Measurements from ENCODE around the gene ITGA11.

ITGA11 gene

DNA sequence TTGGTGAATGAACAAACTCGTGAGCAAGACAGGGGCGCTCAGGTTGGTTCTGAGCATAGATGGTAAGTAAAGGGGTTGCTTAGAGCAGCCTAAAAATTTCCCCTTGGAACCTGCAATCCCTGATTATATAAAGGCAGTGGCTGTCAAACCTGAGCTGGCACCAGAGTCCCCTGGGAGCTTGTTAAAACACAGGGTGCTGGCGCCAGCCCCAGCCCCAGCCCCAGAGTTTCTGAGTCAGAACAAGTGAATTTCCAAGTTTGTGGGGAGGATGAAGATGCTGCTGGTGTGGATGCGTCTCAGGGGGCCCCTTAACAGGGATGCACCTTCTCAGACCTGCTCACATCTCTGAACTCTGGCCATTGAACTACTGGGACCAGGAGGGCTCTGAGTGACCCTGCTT, 106.2 kb downstream of the ITGA11 start:
- no peak for DNase-seq

- no peak for DNase-seq
Measured at GRCh38 chr15:68322796-68323195, 109.2 kb downstream of the ITGA11 start.

DNA sequence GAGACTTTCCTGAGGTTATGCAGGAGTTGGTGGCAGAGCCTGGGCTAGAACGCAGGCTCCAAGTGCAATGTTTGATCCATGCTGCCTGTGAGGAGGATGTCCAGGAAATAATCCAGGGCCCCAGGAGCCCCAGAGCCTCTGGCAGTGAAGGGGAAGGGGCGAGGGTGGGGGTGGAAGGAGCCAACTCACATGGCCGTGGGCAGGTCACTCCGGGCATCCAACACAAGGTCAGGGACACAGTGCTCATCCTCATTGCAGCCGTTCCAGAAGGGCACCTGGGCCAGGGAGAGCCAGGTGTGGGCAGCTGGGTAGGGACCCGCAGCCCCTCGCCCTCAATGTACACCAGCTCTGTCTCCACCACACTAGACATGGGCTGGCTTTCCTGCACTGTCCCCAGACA, 110.7 kb downstream of the ITGA11 start:
- DNase-seq: no peak

- DNase-seq: no peak
Measured at GRCh38 chr15:68319997-68320396, 112.0 kb downstream of the ITGA11 start.

- DNase-seq: no peak
Measured at GRCh38 chr15:68318931-68319909, 112.7 kb downstream of the ITGA11 start.

GRCh38 chr15:68318008-68318835, 113.7 kb downstream of the ITGA11 start:
- DNase-seq: no peak

DNA sequence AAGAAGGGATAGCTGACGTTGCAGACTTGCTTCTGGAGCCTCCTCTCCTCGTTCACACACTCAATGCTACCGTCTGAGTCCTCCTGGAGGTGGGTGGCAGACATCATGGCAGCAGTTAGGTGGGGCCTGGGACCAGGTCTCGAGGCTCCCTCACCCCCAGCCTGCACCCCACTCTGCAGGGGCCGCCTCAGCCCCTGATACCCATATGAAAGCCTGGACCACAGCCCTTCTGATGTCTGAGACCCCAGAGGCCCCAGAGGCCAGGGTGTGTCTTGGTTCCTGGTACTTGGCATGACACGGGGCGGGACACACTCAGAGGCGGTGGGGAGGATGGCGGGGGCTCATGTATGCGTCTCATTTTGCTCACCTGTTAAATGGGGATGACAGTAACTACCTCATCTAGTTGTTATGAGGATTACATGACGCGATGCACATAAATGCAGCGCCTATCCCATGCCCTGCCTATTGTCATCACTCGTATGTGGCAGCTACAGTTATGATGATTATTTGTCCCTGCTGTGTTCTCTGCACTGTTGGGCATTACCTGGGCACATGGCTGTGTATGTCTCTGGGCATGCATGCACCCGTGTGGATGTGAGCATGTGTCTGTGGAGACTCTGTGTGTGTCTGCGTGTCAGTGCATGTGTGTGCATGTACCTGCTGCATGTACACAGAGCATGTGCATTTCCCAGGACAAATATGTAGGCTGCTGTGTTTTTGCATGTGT, 114.5 kb downstream of the ITGA11 start:
- DNase-seq: no peak

DNA sequence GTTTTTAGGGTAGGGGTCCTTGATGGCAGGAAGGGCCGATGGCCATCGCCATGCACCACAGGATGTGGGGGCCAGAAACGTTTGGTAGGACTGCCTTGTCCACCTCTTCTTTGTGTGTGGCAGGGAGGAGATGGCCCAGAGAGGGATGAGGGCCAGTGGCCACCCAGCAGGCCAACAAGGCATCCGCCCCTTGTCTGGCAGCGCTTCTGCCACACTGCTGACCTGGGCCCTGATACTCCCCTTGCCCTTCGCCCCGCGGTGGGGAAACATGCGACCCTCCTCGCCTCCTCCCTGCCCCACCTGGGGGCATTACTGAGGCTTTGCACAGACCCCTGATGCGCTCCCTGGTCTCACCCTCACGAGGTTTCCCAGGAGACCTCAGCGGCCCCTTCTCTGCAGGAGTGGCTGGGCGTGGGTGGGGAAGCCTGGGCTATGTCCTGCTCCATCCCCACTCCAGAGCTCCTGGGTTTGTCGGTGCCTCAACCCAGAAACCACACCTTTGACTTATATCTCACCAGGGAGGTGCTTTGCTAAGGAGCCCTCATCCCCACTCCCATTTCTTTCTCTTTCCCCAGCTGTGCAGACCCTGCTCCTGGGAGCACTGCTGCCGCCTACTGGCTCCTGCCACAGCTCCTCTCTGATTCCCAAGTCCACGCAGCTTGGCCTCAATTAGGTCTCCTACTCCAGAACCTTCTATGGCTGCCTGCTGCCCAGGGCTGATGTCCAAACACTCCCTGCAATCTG, 115.7 kb downstream of the ITGA11 start:
- no peak for DNase-seq

GRCh38 chr15:68315495-68316031, 116.4 kb downstream of the ITGA11 start:
- DNase-seq: no peak

GRCh38 chr15:68315035-68315434, 116.9 kb downstream of the ITGA11 start:
- no peak for DNase-seq

GRCh38 chr15:68314563-68314962, 117.4 kb downstream of the ITGA11 start:
- DNase-seq: no peak

GRCh38 chr15:68313501-68314410, 118.2 kb downstream of the ITGA11 start:
- no peak for DNase-seq

GRCh38 chr15:68312701-68313204, 119.2 kb downstream of the ITGA11 start:
- no peak for DNase-seq

DNA sequence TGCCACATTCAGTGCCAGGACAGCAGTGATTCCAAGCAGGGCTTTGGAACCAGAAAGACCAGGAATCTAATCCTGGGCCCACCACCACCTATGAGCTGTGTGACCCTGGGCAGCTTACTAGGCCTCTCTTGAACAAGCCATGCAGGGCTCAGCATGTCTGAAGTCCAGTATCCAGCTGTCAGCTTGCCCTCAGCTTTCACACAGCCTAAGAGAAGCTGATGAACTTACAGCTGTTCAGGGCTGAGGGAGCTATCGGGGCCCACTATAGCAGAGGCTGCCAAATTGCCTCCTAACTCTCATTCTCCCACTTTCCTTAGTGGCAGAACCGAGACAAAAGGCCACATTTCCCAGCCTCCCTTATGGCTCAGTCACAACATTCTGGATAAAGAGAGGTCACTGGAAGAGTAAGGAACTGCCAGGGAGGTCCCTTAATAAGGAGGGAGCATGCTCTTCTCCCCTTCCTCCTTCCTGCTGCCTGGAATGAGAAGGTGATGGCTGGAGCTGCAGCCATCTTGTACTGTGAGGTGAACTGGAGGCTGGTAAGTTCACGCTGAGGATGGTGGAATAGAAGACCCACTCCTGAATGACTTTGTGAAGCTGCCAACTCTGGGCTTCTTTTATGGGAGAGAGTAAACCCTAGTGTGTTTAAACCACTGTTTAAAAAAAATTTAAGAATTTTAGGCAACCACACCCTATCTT, 120.0 kb downstream of the ITGA11 start:
- DNase-seq: no peak

- no peak for DNase-seq
Measured at GRCh38 chr15:68311464-68311835, 120.5 kb downstream of the ITGA11 start.

- no peak for DNase-seq
Measured at GRCh38 chr15:68310804-68311463, 121.0 kb downstream of the ITGA11 start.

GRCh38 chr15:68310178-68310803, 121.7 kb downstream of the ITGA11 start:
- DNase-seq: no peak

GRCh38 chr15:68309024-68309423, 122.9 kb downstream of the ITGA11 start:
- no peak for DNase-seq

All from stimulated activated naive CD4-positive, alpha-beta T cell treated with Interleukin-2 at 50 U/mL for 16 hours (primary cell).